HL-60 (cell line): ENCODE results near the gene MED13L.

Source experiments
- DNase-seq, 2 experiments: peaks; one replicate each; pipeline ENCODE4 v3.0.0-alpha.2; 2010 to 2020; ENCODE audit warnings: low read depth in 1 of 2, low spot score in 1 of 2
- H3K27ac ChIP-seq: fragments of 250-450 bp; sonication (Bioruptor Pico); replicated peaks from 2 replicates; pipeline ENCODE4 v1.5.1; 2020; ENCODE audit warnings: mild to moderate bottlenecking, moderate library complexity
- H3K27me3 ChIP-seq: fragments of 250-450 bp; sonication (Bioruptor Pico); 2 replicates; pipeline ENCODE4 v1.5.1; 2021; ENCODE audit warnings: mild to moderate bottlenecking, moderate library complexity; ENCODE audit not compliant: insufficient read depth, poor library complexity, severe bottlenecking
- H3K4me3 ChIP-seq: replicated peaks from 2 replicates; pipeline ENCODE4 v1.5.1; 2011; ENCODE audit warnings: mild to moderate bottlenecking, control low read depth, low read length; ENCODE audit not compliant: insufficient read depth
- CTCF ChIP-seq: IDR thresholded peaks from one replicate; pipeline ENCODE4 v1.5.1; 2011; ENCODE audit warnings: low read length, control low read depth, inconsistent platforms; ENCODE audit not compliant: insufficient read depth
- GABPA ChIP-seq: IDR thresholded peaks from 2 replicates; pipeline ENCODE4 v1.6.1; 2012; ENCODE audit warnings: low read depth
- POLR2AphosphoS5 ChIP-seq: IDR thresholded peaks from 2 replicates; pipeline ENCODE4 v1.6.1; 2012; ENCODE audit warnings: low read depth
- SPI1 ChIP-seq: IDR thresholded peaks from 2 replicates; pipeline ENCODE4 v1.6.1; 2012; ENCODE audit warnings: low read depth, mild to moderate bottlenecking, borderline replicate concordance
- TF ChIP-seq, protein P1 (sequence below): IDR thresholded peaks from 2 replicates; pipeline ENCODE4 v1.6.1; 2012; ENCODE audit warnings: low read depth; ENCODE audit not compliant: insufficient replicate concordance

Gene MED13L

DNA sequence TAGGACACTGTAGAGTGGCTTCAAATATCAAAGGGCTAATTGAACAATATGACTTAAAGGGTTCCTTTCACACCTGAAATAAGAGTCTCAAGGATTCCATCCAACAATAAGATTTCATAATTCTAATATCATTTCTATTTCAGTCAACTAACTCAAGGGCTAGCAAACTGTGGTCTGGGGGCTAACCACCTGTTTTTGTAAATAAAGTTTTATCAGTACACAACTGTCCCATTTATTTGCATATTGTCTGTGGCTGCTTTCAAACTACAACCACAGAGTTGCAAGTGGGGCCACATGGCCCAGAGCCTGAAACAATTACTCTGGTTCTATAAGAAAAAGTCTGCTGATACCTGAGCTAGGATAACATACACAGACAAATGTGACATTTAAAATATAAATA is 29.1 kb downstream of the MED13L start:
- no peak for TF ChIP-seq CTCF
- no peak for TF ChIP-seq POLR2AphosphoS5
- no peak for TF ChIP-seq SPI1
- TF ChIP-seq GABPA: no peak
- TF ChIP-seq, protein P1, sequence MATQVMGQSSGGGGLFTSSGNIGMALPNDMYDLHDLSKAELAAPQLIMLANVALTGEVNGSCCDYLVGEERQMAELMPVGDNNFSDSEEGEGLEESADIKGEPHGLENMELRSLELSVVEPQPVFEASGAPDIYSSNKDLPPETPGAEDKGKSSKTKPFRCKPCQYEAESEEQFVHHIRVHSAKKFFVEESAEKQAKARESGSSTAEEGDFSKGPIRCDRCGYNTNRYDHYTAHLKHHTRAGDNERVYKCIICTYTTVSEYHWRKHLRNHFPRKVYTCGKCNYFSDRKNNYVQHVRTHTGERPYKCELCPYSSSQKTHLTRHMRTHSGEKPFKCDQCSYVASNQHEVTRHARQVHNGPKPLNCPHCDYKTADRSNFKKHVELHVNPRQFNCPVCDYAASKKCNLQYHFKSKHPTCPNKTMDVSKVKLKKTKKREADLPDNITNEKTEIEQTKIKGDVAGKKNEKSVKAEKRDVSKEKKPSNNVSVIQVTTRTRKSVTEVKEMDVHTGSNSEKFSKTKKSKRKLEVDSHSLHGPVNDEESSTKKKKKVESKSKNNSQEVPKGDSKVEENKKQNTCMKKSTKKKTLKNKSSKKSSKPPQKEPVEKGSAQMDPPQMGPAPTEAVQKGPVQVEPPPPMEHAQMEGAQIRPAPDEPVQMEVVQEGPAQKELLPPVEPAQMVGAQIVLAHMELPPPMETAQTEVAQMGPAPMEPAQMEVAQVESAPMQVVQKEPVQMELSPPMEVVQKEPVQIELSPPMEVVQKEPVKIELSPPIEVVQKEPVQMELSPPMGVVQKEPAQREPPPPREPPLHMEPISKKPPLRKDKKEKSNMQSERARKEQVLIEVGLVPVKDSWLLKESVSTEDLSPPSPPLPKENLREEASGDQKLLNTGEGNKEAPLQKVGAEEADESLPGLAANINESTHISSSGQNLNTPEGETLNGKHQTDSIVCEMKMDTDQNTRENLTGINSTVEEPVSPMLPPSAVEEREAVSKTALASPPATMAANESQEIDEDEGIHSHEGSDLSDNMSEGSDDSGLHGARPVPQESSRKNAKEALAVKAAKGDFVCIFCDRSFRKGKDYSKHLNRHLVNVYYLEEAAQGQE: no peak
- DNase-seq: no peak
- H3K27ac ChIP-seq: no peak overlapping the region
- no peak overlapping the region for H3K4me3 ChIP-seq
- no peaks in the 10 kb centered on the region for H3K27me3 ChIP-seq

DNA sequence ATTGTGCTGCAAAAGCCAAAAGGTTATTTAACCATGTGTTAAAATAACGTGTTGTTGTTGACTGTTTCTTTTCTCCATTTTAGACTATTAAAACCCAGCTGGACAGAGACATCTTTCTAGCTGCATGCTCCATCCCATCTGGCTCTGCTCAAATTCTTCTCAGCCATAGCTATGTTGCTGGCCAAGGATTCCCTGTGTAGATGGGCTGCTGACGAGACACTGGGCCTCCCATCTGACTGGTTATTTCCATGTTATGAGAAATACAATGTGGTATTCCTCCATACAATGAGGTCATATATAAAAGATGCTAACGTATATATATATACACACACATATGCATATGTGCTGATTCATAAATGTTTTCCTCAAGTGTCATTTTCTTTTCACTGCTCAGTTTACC is 30.1 kb downstream of the MED13L start:
- H3K27me3 ChIP-seq: no peaks in the 10 kb centered on the region
- no peak for DNase-seq
- no peak overlapping the region for H3K27ac ChIP-seq
- H3K4me3 ChIP-seq: no peak overlapping the region
- TF ChIP-seq POLR2AphosphoS5 (no peak), SPI1 (no peak), CTCF (no peak), GABPA (no peak)

DNA sequence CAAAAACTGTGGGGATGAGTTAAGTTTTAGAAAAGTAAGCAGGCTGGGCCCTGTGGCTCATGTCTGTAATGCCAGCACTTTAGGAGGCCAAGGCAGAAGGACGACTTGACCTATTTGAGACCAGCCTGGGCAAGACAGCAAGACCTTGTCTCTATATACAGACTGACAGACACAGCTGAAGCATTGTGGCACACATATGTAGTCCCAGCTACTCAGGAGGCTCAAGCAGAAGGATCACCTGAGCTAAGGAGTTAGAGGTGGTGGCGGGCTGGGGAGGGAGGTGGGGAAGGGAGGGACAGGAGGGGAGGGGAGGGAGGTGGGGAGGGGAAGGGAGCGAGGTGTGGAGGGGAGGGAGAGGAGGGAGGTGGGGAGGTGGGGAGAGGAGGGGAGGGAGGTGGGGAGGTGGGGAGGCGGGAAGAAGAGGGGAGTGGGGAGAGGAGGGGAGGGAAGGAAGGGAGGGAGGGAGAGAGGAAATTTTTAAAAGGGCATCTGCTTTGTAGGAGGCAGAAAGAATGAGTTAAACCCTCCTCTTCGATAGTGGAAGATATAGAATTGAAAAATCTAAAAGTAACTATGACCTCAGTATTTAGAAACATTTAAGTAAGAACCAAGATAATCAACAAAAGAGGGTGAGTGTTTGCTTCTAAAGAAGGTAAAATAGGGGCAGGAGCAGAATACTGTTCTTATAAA is 30.9 kb downstream of the MED13L start:
- no peak for TF ChIP-seq SPI1
- TF ChIP-seq POLR2AphosphoS5: no peak
- no peak for TF ChIP-seq GABPA
- no peak for TF ChIP-seq CTCF
- TF ChIP-seq, protein P1: no peak
- no peak for DNase-seq
- no peak overlapping the region for H3K4me3 ChIP-seq
- no peak overlapping the region for H3K27ac ChIP-seq
- no peaks in the 10 kb centered on the region for H3K27me3 ChIP-seq

- no peaks in the 10 kb centered on the region for H3K27me3 ChIP-seq
- no peak overlapping the region for H3K27ac ChIP-seq
- TF ChIP-seq GABPA: no peak
- DNase-seq: no peak
- H3K4me3 ChIP-seq: no peak overlapping the region
Observed at GRCh38 chr12:116245189-116245588, 32.3 kb downstream of the MED13L start.
